Upper lobe of right lung (tissue), 1 donor: Measurements from ENCODE around the gene MCC. TPM values are rescaled to one million over a fixed set of nuclear protein-coding genes. Genes with fewer than 3 reads are reported as not detected.

Experiments used
- ATAC-seq: fragments of 200-7000 bp; cut with Tn5 transposase; one replicate; pipeline ENCODE4 v1.9.1; 2020; ENCODE audit warnings: mild to moderate bottlenecking, moderate library complexity
- DNase-seq: peaks from one replicate; pipeline ENCODE4 v3.0.0-alpha.2; 2020
- H3K27ac ChIP-seq: fragments of 200-600 bp; one replicate; pipeline ENCODE4 v1.8.0; 2022
- H3K27me3 ChIP-seq: fragments of 200-600 bp; one replicate; pipeline ENCODE4 v1.8.0; 2022; ENCODE audit warnings: mild to moderate bottlenecking
- H3K36me3 ChIP-seq: fragments of 200-600 bp; one replicate; pipeline ENCODE4 v1.8.0; 2022
- H3K4me1 ChIP-seq: fragments of 200-600 bp; one replicate; pipeline ENCODE4 v1.8.0; 2022
- H3K4me3 ChIP-seq: fragments of 200-600 bp; one replicate; pipeline ENCODE4 v1.8.0; 2022; ENCODE audit warnings: mild to moderate bottlenecking
- H3K9me3 ChIP-seq: fragments of 200-600 bp; one replicate; pipeline ENCODE4 v1.8.0; 2022
- CTCF ChIP-seq: fragments of 200-600 bp; IDR thresholded peaks from one replicate; pipeline ENCODE4 v1.8.0; 2022; ENCODE audit warnings: antibody characterized with exemption
- intact Hi-C: fragments of 100-400 bp; cut with DNase I; formaldehyde crosslinking; loops from one replicate; pipeline ENCODE4 v1.11.0; 2022
- total RNA-seq: library from RNA; stranded (reverse); fragmentation: NEBNext Ultra II Directional; extraction: Animal tissue kit (Norgen Biotek cat#: 25700); gene quantifications from one replicate; pipeline ENCODE4 v1.2.1, GENCODE V29; 2021
- donor health status: DM: no; HTN: yes; CAD: no; lungs with severe emphysema.

Gene MCC
- total RNA-seq, 1 donor from 2014 or later, result 18.6 TPM

GRCh38 chr5:113157886-113158285, 330.4 kb downstream of the MCC start:
- Histone ChIP-seq H3K27me3 (no peaks in the 10 kb centered on the region), H3K9me3 (no peaks in the 10 kb centered on the region), H3K27ac (no peak overlapping the region), H3K4me3 (no peak overlapping the region), H3K4me1 (no peaks in the 10 kb centered on the region), H3K36me3 (no peaks in the 10 kb centered on the region)
- intact Hi-C loops, result no loop called here
- TF ChIP-seq CTCF, result no peak
- ATAC-seq (no peak), DNase-seq (no peak)

- intact Hi-C loops, result no loop called here
- no peaks in the 10 kb centered on the region for H3K9me3 ChIP-seq
- no peak overlapping the region for H3K4me3 ChIP-seq
- no peaks in the 10 kb centered on the region for H3K4me1 ChIP-seq
- no peak overlapping the region for H3K27ac ChIP-seq
- DNase-seq, result no peak
- no peak for TF ChIP-seq CTCF
- H3K36me3 ChIP-seq, result no peaks in the 10 kb centered on the region
- ATAC-seq, result no peak
- H3K27me3 ChIP-seq, result no peaks in the 10 kb centered on the region
Measured at GRCh38 chr5:113156271-113156877, 331.9 kb downstream of the MCC start.

- no peaks in the 10 kb centered on the region for H3K27me3 ChIP-seq
- no peak for TF ChIP-seq CTCF
- intact Hi-C loops, result no loop called here
- H3K4me3 ChIP-seq, result no peak overlapping the region
- H3K4me1 ChIP-seq, result no peaks in the 10 kb centered on the region
- no peak for DNase-seq
- H3K36me3 ChIP-seq, result no peaks in the 10 kb centered on the region
- no peak for ATAC-seq
- no peaks in the 10 kb centered on the region for H3K9me3 ChIP-seq
- no peak overlapping the region for H3K27ac ChIP-seq
Measured at GRCh38 chr5:113153512-113154097, 334.6 kb downstream of the MCC start.

DNA sequence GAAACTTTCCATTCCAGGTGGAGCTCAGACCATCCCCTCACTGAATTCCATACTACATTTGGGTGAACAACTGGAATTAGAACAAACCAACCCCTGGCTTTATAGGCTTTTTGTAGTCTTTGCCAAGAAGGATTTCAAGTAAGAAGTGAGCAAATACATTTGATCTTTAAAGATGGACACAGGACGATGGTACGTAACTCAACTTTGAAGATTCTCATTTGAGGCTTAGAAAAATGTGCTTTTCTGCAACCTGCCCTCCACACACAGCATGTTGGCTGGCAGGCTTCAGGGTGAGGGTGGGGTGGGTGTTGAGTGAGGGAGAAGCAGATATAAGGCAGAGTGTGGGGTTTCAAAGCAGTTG, 335.9 kb downstream of the MCC start:
- Histone ChIP-seq H3K36me3 (no peaks in the 10 kb centered on the region), H3K4me3 (no peak overlapping the region), H3K9me3 (no peaks in the 10 kb centered on the region), H3K27ac (no peak overlapping the region), H3K4me1 (no peaks in the 10 kb centered on the region), H3K27me3 (no peaks in the 10 kb centered on the region)
- TF ChIP-seq CTCF, result no peak
- intact Hi-C loops, result no loop called here
- DNase-seq, result no peak
- no peak for ATAC-seq

DNA sequence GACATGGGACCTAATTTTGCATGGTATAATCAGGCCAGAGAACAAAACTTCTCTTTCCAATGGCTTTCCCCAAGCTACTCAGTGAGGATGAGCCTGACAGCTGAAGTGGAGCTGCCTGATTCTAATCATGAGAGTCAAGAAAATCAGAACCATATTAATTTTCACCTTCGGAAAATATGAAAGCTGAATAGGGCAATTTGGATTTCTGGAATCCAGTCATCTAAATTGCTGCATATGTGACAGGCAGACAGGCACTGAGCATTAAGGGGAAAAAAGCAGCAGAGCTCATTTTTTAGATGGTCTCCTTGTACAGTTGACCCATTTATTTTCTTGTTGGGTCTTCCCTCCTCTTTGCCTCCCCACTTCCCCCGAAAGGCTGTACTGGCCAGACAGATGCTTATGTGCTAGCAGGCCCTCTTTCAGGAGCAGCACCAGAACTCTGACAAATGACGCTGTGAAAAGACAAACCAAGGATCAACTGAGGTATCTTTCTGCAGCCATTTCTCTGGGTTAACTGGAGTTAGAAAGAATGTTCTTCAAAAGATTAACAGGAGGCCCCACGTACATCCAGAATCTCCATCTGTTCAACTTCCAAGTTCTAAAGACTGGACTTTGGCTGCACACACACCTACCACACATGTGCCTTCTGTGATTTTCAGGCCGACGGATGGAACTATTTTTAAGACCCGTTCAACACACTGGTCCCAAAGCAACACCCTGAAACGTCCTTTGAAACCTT, 336.4 kb downstream of the MCC start:
- ATAC-seq, result no peak
- H3K4me3 ChIP-seq, result no peak overlapping the region
- H3K36me3 ChIP-seq, result no peaks in the 10 kb centered on the region
- H3K27ac ChIP-seq, result no peak overlapping the region
- no peak for DNase-seq
- intact Hi-C loops, result no loop called here
- no peak for TF ChIP-seq CTCF
- H3K9me3 ChIP-seq, result no peaks in the 10 kb centered on the region
- no peaks in the 10 kb centered on the region for H3K27me3 ChIP-seq
- no peaks in the 10 kb centered on the region for H3K4me1 ChIP-seq
